Activated T-helper 9 cell treated with anti-CD3 and anti-CD28 coated beads, Interleukin-2, amount 50 U/mL, for 16 hours (primary cell): Measurements from ENCODE around the gene LAMA3.
"Not testable (repeated sequence)": the region's sequence is repeated elsewhere in the genome, so short reads cannot be mapped to it uniquely, and the experiment has no call there.

Source experiments
- DNase-seq: peaks from one replicate; pipeline ENCODE4 v3.0.0-alpha.2; 2020; ENCODE audit warnings: low read depth

Gene LAMA3

GRCh38 chr18:23706971-23707640 lies 17.9 kb downstream of the LAMA3 start:
- DNase-seq: no peak

- no peak for DNase-seq
Measured at GRCh38 chr18:23710068-23710527, 20.8 kb downstream of the LAMA3 start.

GRCh38 chr18:23710946-23711345 lies 21.7 kb downstream of the LAMA3 start:
- no peak for DNase-seq

- DNase-seq: no peak
Measured at GRCh38 chr18:23711426-23711825, 22.2 kb downstream of the LAMA3 start.

GRCh38 chr18:23712445-23712844 lies 23.2 kb downstream of the LAMA3 start:
- no peak for DNase-seq

GRCh38 chr18:23714576-23714975 lies 25.3 kb downstream of the LAMA3 start:
- DNase-seq: no peak

GRCh38 chr18:23716079-23716478 lies 26.8 kb downstream of the LAMA3 start:
- DNase-seq: not testable (repeated sequence)

GRCh38 chr18:23716516-23716915 lies 27.3 kb downstream of the LAMA3 start:
- no peak for DNase-seq

- DNase-seq: no peak
Measured at GRCh38 chr18:23716966-23717365, 27.7 kb downstream of the LAMA3 start.

- DNase-seq: no peak
Measured at GRCh38 chr18:23718243-23718720, 29.0 kb downstream of the LAMA3 start.

- DNase-seq: no peak
Measured at GRCh38 chr18:23718731-23719130, 29.5 kb downstream of the LAMA3 start.

GRCh38 chr18:23719634-23720201 lies 30.5 kb downstream of the LAMA3 start:
- no peak for DNase-seq

GRCh38 chr18:23721696-23722480 lies 32.6 kb downstream of the LAMA3 start:
- DNase-seq: no peak

GRCh38 chr18:23722646-23723045 lies 33.4 kb downstream of the LAMA3 start:
- no peak for DNase-seq

- DNase-seq: no peak
Measured at GRCh38 chr18:23723121-23723520, 33.9 kb downstream of the LAMA3 start.

GRCh38 chr18:23724681-23725080 lies 35.4 kb downstream of the LAMA3 start:
- DNase-seq: no peak

GRCh38 chr18:23725351-23725750 lies 36.1 kb downstream of the LAMA3 start:
- no peak for DNase-seq

GRCh38 chr18:23725827-23726661 lies 36.8 kb downstream of the LAMA3 start:
- no peak for DNase-seq

- no peak for DNase-seq
Measured at GRCh38 chr18:23727707-23728493, 38.6 kb downstream of the LAMA3 start.

GRCh38 chr18:23730857-23731256 lies 41.6 kb downstream of the LAMA3 start:
- DNase-seq: no peak

GRCh38 chr18:23731861-23732260 lies 42.6 kb downstream of the LAMA3 start:
- DNase-seq: no peak
